OCI-LY7 (cell line): ENCODE measurements around the gene PEPD.

Experiments
- EZH2phosphoT487 ChIP-seq: fragments of 200-600 bp; sonication (generic); IDR thresholded peaks from 2 replicates; pipeline ENCODE4 v1.6.1; 2018; ENCODE audit warnings: low read depth, borderline replicate concordance, mild to moderate bottlenecking, mixed run types, antibody characterized with exemption, low read length, moderate library complexity, mixed read lengths
- TF ChIP-seq, protein P1 (sequence below): fragments of 200-600 bp; sonication (generic); conservative IDR thresholded peaks from 2 replicates; pipeline ENCODE4 v1.5.1; 2014; ENCODE audit warnings: mild to moderate bottlenecking, antibody characterized with exemption, low read length, moderate library complexity, mixed read lengths

DNA sequence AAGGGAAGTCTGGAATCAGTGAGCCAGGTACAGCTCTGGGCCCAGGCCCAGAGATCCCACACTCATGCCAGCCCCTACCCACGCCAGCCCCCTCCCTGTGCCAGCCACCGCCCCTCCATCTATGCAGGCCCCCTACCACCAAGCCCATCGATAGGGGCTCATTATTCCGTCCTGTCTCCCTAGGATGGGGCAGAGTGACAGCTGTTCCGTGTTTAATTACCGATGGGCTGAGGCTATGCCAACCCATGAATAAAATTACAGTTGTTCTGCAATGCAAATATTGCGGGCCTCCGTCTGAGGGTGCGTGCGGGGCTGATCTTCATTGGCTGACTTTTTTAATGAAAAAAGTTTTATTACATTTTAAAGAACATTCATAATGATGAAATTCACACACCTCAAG lies 35.6 kb upstream of the PEPD start:
- TF ChIP-seq, protein P1, sequence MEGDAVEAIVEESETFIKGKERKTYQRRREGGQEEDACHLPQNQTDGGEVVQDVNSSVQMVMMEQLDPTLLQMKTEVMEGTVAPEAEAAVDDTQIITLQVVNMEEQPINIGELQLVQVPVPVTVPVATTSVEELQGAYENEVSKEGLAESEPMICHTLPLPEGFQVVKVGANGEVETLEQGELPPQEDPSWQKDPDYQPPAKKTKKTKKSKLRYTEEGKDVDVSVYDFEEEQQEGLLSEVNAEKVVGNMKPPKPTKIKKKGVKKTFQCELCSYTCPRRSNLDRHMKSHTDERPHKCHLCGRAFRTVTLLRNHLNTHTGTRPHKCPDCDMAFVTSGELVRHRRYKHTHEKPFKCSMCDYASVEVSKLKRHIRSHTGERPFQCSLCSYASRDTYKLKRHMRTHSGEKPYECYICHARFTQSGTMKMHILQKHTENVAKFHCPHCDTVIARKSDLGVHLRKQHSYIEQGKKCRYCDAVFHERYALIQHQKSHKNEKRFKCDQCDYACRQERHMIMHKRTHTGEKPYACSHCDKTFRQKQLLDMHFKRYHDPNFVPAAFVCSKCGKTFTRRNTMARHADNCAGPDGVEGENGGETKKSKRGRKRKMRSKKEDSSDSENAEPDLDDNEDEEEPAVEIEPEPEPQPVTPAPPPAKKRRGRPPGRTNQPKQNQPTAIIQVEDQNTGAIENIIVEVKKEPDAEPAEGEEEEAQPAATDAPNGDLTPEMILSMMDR = no peak
- no peak for TF ChIP-seq EZH2phosphoT487
